Activated CD4-positive, alpha-beta T cell treated with anti-CD3 and anti-CD28 coated beads, Interleukin-2, amount 50 U/mL, for 24 hours (primary cell): Measurements from ENCODE around the gene LMX1B.

Experiments
- DNase-seq, 2 donors: peaks; one replicate each; pipeline ENCODE4 v3.0.0-alpha.2; 2020; ENCODE audit warnings: low read depth in 1 of 2, low spot score in 1 of 2

LMX1B gene

GRCh38 chr9:126735482-126735881 is 121.8 kb downstream of the LMX1B start:
- no peak for DNase-seq

DNA sequence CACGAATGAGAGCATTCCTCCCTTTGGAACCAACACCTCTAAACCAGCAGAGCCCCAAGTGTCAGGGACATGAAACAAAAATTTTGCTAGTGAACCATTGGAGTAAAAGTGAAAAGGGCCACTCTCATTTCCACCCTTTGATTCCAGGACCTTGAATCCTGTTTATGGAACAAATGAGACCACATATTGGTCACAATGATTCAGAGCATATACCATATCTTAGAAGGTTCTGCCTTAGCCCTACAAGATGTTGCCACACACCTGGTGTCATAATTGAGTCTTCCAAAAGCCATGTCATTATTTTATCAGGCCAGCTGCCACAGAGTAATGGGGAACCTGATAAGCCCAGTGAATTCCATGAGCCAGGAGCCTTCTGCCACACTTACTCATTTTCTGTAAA is 124.8 kb downstream of the LMX1B start:
- no peak for DNase-seq

- no peak for DNase-seq
Observed at GRCh38 chr9:126743041-126743440, 129.3 kb downstream of the LMX1B start.

- DNase-seq, result no peak
Observed at GRCh38 chr9:126745574-126746411, 132.1 kb downstream of the LMX1B start.
